Astrocyte of the spinal cord (primary cell): ENCODE data around the gene GRID1.

ENCODE experiments used
- DNase-seq: peaks from one replicate; pipeline ENCODE4 v3.0.0; 2011; ENCODE audit warnings: low read depth, low spot score
- H3K4me3 ChIP-seq: 2 replicates; pipeline ENCODE4 v1.5.1; 2011; ENCODE audit warnings: low read depth, mild to moderate bottlenecking, low read length, moderate library complexity
- in situ Hi-C: cut with HindIII; loops from 2 replicates; pipeline ENCODE4 v1.10.0; 2017; ENCODE audit warnings: low sequenced_read_pairs
- TF ChIP-seq, protein P1 (sequence below): IDR thresholded peaks from 2 replicates; pipeline ENCODE4 v1.5.1; 2012; ENCODE audit warnings: low read depth, mild to moderate bottlenecking, low read length, inconsistent platforms

The GRID1 gene

DNA sequence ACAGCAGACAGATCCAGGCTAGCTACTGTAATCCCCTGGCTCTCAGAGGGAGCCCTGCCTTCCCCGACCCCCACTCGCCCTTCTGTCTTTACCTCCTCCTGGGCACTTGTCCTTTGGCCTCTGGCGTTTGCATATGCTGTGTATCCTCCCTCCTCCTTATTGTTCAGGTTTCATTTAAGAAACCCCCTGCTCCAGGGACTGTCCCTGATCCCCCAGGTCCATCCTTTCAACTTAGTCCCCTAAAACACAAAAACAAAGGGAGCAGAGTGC lies 25.7 kb downstream of the GRID1 start:
- H3K4me3 ChIP-seq: no peak overlapping the region
- in situ Hi-C loops: no loop called here
- no peak for DNase-seq
- TF ChIP-seq, protein P1, sequence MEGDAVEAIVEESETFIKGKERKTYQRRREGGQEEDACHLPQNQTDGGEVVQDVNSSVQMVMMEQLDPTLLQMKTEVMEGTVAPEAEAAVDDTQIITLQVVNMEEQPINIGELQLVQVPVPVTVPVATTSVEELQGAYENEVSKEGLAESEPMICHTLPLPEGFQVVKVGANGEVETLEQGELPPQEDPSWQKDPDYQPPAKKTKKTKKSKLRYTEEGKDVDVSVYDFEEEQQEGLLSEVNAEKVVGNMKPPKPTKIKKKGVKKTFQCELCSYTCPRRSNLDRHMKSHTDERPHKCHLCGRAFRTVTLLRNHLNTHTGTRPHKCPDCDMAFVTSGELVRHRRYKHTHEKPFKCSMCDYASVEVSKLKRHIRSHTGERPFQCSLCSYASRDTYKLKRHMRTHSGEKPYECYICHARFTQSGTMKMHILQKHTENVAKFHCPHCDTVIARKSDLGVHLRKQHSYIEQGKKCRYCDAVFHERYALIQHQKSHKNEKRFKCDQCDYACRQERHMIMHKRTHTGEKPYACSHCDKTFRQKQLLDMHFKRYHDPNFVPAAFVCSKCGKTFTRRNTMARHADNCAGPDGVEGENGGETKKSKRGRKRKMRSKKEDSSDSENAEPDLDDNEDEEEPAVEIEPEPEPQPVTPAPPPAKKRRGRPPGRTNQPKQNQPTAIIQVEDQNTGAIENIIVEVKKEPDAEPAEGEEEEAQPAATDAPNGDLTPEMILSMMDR: no peak

DNA sequence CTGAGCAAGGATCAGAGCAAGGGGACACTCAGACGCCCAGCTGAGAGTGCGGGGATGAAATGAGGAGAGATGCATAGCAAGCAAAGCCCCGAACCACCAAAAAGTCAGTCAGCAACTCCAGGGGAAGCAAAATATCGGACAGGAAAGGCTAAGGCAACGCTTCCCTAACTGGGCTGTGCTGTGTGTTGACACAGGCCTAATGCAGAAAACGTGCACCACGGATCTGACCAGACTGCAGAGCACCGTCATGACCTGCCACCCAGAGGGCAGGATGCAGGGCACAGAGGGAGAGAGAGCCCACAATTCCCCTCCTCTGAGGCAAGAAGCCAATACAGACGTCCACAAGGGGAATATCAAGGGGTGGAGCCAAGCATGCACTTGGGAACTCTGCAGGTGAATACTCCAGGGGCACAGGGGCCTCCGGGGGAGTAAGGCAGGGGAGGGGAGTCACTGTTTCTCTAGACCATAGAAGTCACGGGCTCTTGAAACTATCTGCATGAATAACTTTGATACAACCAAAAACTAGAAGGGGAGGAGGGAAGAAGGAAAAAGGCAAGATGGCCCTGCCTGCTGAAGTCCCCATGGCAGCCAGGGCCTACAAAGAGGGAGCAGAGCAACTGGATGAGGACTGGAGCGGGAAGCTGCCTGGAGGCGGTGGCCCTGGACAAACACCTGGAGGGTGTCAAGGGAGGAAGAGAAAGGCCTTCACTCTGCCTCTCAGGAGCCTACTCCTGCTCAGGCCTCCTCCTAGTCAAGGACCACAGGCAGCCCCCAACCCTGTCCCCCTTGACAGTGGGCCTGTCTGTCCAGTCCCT lies 26.2 kb downstream of the GRID1 start:
- in situ Hi-C loops: no loop called here
- no peak overlapping the region for H3K4me3 ChIP-seq
- no peak for DNase-seq
- TF ChIP-seq, protein P1: no peak

DNA sequence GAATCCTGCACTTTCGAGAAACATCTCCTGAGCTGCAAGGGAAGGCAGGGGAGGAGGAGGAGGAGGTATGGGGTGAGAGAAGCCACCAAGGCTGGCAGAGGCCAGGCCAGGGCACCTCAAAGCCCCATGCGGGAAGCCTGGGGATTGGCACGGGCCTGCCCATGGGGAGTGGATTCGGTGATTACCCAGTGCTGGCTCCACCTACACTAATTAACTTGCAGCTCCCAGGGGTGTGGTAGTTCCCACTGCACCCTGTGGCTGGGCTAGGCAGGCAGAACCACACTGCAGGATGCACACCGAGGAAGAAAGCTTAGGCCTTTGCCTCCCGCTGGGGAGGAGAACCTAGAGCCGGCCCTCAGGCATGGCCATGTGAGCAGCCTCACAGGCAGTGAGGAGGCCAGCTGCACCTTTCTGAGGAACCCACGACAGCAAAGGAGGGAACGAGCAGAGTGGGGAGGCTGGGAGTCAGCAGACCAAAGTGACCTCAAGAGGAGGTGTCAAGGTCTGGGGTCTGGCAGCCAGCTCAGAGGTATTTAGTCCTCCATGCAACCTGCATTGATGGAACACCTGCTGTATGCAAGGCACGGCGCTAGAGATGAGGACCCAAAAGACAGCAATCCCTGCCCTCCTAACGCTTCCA lies 27.2 kb downstream of the GRID1 start:
- in situ Hi-C loops: no loop called here
- DNase-seq: no peak
- no peak overlapping the region for H3K4me3 ChIP-seq
- TF ChIP-seq, protein P1: no peak

DNA sequence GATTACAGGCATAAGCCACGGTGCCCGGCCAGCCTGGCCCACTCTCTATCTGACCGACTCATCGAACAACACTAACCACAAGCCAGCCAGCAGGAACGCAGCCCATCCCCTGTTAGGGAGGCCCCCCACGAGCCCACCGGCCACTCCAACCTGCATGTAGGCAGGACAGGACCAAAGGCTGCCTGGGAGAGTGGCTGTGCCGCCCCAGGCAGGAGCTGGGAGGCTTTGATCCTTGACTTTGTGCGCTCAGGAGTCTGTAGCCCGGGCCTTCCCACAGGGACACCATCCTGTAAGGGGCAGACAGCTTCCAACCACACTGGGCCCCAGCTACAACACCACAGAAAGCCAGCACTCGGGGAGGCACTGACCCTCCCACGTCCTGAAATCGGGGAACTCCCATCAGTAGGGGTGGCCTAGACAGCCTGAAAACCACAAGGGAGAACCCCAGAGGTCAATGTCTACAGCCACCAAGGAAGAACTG lies 29.4 kb downstream of the GRID1 start:
- in situ Hi-C loops: no loop called here
- TF ChIP-seq, protein P1: no peak
- H3K4me3 ChIP-seq: no peak overlapping the region
- DNase-seq: no peak

DNA sequence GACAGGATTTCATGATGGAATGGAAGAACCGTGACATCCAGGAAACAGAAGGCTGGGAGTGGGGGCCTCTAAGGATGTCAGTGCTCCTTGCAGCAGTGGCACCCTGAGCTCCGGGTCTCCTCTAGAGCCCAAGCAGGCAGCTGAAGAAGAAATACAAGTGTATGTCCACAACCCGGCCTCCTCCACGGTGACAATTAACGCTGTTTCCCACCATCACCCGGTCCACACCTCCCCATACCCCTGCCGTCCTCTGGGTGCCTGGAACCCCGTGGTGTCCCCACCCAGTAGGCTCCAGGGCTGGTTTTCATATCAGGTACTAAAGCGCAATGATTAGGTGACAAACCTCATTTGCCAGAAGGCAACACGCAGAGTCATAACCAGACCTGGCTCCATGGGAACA lies 30.3 kb downstream of the GRID1 start:
- no peak for DNase-seq
- no peak overlapping the region for H3K4me3 ChIP-seq
- TF ChIP-seq, protein P1: no peak
- in situ Hi-C loops: no loop called here

DNA sequence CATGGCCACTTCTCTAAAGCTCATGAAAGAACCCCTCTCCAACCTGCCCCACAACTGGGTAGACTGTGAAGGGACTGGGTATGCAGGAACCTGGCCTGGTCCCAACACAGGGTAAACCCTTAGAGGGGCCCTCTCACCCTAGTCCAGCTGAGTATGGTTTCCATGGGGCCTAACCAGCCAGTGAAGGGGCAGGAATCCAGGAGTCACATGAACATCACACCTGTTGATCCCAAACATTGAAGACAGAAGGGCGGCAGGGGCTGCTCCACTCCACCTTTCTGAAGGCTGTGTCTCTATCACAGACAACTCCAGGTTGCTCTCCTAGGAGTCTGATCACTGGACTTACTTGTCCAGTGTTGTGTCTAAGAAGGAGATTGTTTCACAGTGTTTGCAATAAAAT lies 30.8 kb downstream of the GRID1 start:
- no peak overlapping the region for H3K4me3 ChIP-seq
- no peak for DNase-seq
- TF ChIP-seq, protein P1: no peak
- in situ Hi-C loops: no loop called here
